Mammary microvascular endothelial cell (primary cell): ENCODE results near the gene STOML1. TPM values are rescaled to one million over a fixed set of nuclear protein-coding genes. Genes with fewer than 3 reads are reported as not detected.

ENCODE experiments used
- total RNA-seq: library from RNA; depleted of rRNA; stranded (reverse); fragments of >200 nt; gene quantifications from 2 replicates; pipeline ENCODE4 v1.2.3, GENCODE V29; 2015

The STOML1 gene, protein sequence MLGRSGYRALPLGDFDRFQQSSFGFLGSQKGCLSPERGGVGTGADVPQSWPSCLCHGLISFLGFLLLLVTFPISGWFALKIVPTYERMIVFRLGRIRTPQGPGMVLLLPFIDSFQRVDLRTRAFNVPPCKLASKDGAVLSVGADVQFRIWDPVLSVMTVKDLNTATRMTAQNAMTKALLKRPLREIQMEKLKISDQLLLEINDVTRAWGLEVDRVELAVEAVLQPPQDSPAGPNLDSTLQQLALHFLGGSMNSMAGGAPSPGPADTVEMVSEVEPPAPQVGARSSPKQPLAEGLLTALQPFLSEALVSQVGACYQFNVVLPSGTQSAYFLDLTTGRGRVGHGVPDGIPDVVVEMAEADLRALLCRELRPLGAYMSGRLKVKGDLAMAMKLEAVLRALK
- total RNA-seq = 13.9 and 18.3 TPM in 2 replicates

DNA sequence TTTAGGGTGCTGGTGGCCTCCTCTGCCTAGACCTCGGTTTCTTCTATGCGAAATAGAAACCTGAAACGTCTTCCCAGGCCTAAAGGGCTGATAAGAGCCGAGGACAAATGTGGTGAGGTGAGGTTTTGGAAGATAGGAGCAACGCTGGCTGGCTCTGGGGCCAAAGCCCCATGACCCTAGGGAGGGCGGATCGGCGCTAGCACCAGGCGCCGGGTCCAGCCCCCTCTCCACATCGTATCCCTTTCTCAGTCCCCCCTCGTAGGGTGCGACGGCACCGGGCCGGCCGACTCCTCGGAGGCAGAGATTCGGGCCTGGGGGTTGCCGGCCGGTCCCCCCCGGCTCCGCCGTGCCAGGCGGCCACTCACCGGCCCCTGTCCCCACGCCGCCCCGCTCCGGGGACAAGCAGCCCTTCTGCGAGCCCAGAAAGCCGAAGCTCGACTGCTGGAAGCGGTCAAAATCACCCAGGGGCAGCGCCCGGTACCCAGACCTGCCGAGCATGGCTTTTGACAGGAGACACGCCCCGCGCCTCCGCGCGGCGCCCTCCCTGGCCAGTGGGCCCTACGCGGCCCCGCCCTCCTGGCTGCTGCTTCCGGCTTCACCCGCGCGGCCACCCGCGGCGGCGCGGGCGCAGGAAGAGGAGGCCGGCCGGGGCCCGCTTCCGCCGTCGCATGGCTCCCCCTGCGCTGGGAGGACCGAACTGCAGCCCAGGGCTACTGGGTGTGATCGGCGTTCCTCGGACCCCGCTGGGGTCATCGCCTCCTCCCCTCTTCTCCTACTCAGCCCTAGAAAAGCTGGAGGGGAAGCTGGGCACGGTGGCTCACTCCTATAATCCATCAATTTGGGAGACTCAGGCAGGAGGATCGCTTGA, at the start of gene STOML1:
Gene STOML1, minus strand, starts transcription at position 570 of the 868 bp plus-strand sequence. Its CDS starts 72 bp downstream, at position 498.

DNA sequence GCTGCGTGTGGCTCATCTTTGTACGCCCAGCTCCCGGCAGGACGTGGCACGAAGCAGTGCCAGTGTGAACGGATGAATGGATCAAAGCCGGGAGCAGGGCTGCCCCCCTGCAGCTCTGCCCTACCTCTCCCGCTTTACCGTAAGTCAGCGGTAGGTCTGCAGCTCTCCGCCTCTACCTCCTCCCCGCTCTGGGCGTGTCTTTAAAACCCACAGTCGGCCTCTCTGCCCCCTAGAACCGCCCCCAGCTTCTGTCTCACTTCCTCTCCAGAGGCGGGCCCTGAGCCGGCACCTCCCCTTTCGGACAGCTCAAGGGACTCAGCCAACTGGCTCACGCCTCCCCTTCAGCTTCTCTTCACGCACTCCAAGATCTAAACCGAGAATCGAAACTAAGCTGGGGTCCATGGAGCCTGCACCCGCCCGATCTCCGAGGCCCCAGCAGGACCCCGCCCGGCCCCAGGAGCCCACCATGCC, 2.4 kb upstream of the STOML1 start, which contains the start of gene PML:
Gene PML, plus strand, starts transcription at position 304 of the 471 bp plus-strand sequence. Its CDS starts 97 bp downstream, at position 401.

Other genes starting within 250 kb of the STOML1 start
- not detected in 2 replicates for gene INSYN1, start 238.9 kb downstream of the STOML1 start, total RNA-seq
- gene TBC1D21, start 118.7 kb downstream of the STOML1 start, total RNA-seq = not detected in 2 replicates
- gene LOXL1, start 65.8 kb downstream of the STOML1 start, total RNA-seq = 1.4 and 2.5 TPM in 2 replicates
- 127 and 139 TPM in 2 replicates for gene PML, start 2.4 kb upstream of the STOML1 start, total RNA-seq
- not detected in 2 replicates for gene GOLGA6A, start 90.3 kb upstream of the STOML1 start, total RNA-seq
- 0.13 TPM in 1 of 2 replicates, not detected in the other for gene ISLR2, start 138.3 kb upstream of the STOML1 start, total RNA-seq
- not detected in 2 replicates for gene ISLR, start 181.4 kb upstream of the STOML1 start, total RNA-seq
- gene STRA6, start 210.5 kb upstream of the STOML1 start, total RNA-seq = 0.10 TPM in 1 of 2 replicates, not detected in the other
- gene CCDC33, start 244.0 kb upstream of the STOML1 start, total RNA-seq = not detected in 2 replicates